ENCODE results near the gene MAP3K7.

DNA sequence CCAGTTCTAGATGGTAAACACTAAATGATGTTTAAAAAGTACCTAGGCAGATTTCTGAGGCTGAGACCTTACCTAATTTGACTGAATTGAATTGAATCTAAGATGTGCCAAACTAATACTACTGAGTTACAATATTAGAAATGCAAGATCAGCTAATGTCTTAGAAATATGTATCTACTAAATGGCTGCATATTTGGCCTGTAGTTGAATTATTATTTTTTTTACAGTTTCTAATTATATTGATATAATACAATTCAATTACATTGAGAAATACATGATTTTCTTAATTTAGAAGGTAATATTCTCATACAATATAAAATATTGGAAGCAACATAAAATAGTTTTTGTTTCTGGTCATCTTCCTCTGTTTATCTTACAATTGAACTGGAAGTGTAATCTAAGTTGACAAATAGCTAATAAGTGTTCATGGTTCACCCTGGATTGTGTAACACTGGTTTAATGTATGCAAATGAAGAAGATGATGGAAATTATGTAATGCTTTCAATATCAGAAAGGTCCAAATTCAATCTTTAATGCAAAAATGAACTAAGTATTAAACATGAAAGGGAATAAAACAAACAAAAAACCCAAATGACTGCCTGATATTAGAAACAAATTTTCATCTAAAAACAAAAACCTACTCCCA, 2.9 kb downstream of the MAP3K7 start:
- no peak for TF ChIP-seq POLR2A (IDR thresholded peaks at IDR 0.05)
- TF ChIP-seq, protein P1, sequence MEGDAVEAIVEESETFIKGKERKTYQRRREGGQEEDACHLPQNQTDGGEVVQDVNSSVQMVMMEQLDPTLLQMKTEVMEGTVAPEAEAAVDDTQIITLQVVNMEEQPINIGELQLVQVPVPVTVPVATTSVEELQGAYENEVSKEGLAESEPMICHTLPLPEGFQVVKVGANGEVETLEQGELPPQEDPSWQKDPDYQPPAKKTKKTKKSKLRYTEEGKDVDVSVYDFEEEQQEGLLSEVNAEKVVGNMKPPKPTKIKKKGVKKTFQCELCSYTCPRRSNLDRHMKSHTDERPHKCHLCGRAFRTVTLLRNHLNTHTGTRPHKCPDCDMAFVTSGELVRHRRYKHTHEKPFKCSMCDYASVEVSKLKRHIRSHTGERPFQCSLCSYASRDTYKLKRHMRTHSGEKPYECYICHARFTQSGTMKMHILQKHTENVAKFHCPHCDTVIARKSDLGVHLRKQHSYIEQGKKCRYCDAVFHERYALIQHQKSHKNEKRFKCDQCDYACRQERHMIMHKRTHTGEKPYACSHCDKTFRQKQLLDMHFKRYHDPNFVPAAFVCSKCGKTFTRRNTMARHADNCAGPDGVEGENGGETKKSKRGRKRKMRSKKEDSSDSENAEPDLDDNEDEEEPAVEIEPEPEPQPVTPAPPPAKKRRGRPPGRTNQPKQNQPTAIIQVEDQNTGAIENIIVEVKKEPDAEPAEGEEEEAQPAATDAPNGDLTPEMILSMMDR (IDR thresholded peaks at IDR 0.05) = no peak
- no peak for TF ChIP-seq EP300 (IDR thresholded peaks at IDR 0.05)
- TF ChIP-seq POLR2AphosphoS5 (IDR thresholded peaks at IDR 0.05) = no peak

Data from gastroesophageal sphincter (tissue), 3 donors.